HG02588 (cell line): ENCODE data around the gene CYP27B1.
A peak's percentile ranks its signal among the peaks of the same experiment; 100 is the strongest.

Experiments
- ATAC-seq: cut with Tn5 transposase; IDR thresholded peaks from one replicate; pipeline ENCODE4 v1.9.1; 2021; ENCODE audit warnings: mild to moderate bottlenecking, moderate library complexity; ENCODE audit not compliant: unreplicated experiment

The CYP27B1 gene

GRCh38 chr12:57753756-57754337 is 13.0 kb downstream of the CYP27B1 start:
- ATAC-seq = no peak

- no peak for ATAC-seq
Observed at GRCh38 chr12:57752668-57753000, 14.2 kb downstream of the CYP27B1 start.

- peak; percentile 68 for ATAC-seq
Observed at GRCh38 chr12:57751788-57752667, 14.8 kb downstream of the CYP27B1 start, which contains the start of gene CDK4. Gene CDK4 (minus strand): TSS chr12:57752310. CDS start chr12:57751717, 593 bp downstream.

GRCh38 chr12:57751432-57751787 is 15.5 kb downstream of the CYP27B1 start:
- ATAC-seq = no peak

GRCh38 chr12:57750561-57751431 is 16.1 kb downstream of the CYP27B1 start:
- no peak for ATAC-seq

- ATAC-seq = no peak
Observed at GRCh38 chr12:57749061-57749460, 17.8 kb downstream of the CYP27B1 start.

- no peak for ATAC-seq
Observed at GRCh38 chr12:57746025-57746424, 20.9 kb downstream of the CYP27B1 start.

- no peak for ATAC-seq
Observed at GRCh38 chr12:57745485-57745881, 21.4 kb downstream of the CYP27B1 start.

- peak; percentile 78 for ATAC-seq
Observed at GRCh38 chr12:57744777-57745484, 21.9 kb downstream of the CYP27B1 start, which contains the start of gene TSPAN31. Gene TSPAN31 (plus strand): TSS chr12:57745039. CDS start chr12:57745155, 116 bp downstream.

- peak; percentile 32 for ATAC-seq
Observed at GRCh38 chr12:57744194-57744776, 22.6 kb downstream of the CYP27B1 start.

GRCh38 chr12:57743769-57744168 is 23.1 kb downstream of the CYP27B1 start:
- no peak for ATAC-seq

GRCh38 chr12:57741844-57742738 is 24.8 kb downstream of the CYP27B1 start:
- peak; percentile 55 for ATAC-seq

GRCh38 chr12:57741413-57741789 is 25.5 kb downstream of the CYP27B1 start:
- no peak for ATAC-seq

- peak; percentile 34 for ATAC-seq
Observed at GRCh38 chr12:57740656-57741412, 26.0 kb downstream of the CYP27B1 start.

GRCh38 chr12:57739914-57740538 is 26.9 kb downstream of the CYP27B1 start:
- ATAC-seq = no peak

- no peak for ATAC-seq
Observed at GRCh38 chr12:57739387-57739786, 27.5 kb downstream of the CYP27B1 start.

- no peak for ATAC-seq
Observed at GRCh38 chr12:57738661-57739237, 28.1 kb downstream of the CYP27B1 start, which contains the start of gene AGAP2. Gene AGAP2 (minus strand): TSS chr12:57738742. CDS start chr12:57738246, 496 bp downstream.
